Renal pelvis (tissue), 4 donors: Measurements from ENCODE around the gene YPEL1. TPM values are rescaled to one million over a fixed set of nuclear protein-coding genes. Genes with fewer than 3 reads are reported as not detected.
"Not testable (repeated sequence)": the region's sequence is repeated elsewhere in the genome, so short reads cannot be mapped to it uniquely, and the experiment has no call there.

ENCODE experiments used
- DNase-seq: peaks from one replicate; pipeline ENCODE4 v3.0.0-alpha.2; 2013
- polyA plus RNA-seq, 3 donors: library from polyadenylated mRNA; unstranded; fragments of 120-200 nt; gene quantifications; one replicate each; pipeline ENCODE4 v1.2.1, GENCODE V29; 2013; ENCODE audit not compliant: insufficient read length in 3 of 3

The YPEL1 gene
- polyA plus RNA-seq, 3 donors: 13.9 to 17.0 (median 16.3) TPM

- no peak for DNase-seq
Observed at GRCh38 chr22:21686193-21686608, 49.4 kb downstream of the YPEL1 start.

GRCh38 chr22:21685164-21685513, 50.5 kb downstream of the YPEL1 start:
- no peak for DNase-seq

GRCh38 chr22:21684492-21685163, 51.0 kb downstream of the YPEL1 start:
- no peak for DNase-seq

GRCh38 chr22:21683401-21683811, 52.2 kb downstream of the YPEL1 start:
- DNase-seq: no peak

GRCh38 chr22:21682385-21683175, 53.0 kb downstream of the YPEL1 start:
- DNase-seq: no peak

GRCh38 chr22:21681566-21682370, 53.8 kb downstream of the YPEL1 start:
- no peak for DNase-seq

- no peak for DNase-seq
Observed at GRCh38 chr22:21680830-21681565, 54.6 kb downstream of the YPEL1 start.

- DNase-seq: no peak
Observed at GRCh38 chr22:21679383-21679782, 56.2 kb downstream of the YPEL1 start.

GRCh38 chr22:21678842-21679241, 56.8 kb downstream of the YPEL1 start:
- DNase-seq: not testable (repeated sequence)

- DNase-seq: no peak
Observed at GRCh38 chr22:21677606-21678443, 57.8 kb downstream of the YPEL1 start.

- DNase-seq: no peak
Observed at GRCh38 chr22:21674638-21675245, 60.9 kb downstream of the YPEL1 start.

GRCh38 chr22:21673534-21674321, 61.9 kb downstream of the YPEL1 start:
- DNase-seq: no peak

GRCh38 chr22:21672107-21672629, 63.4 kb downstream of the YPEL1 start:
- DNase-seq: no peak

GRCh38 chr22:21669026-21669425, 66.6 kb downstream of the YPEL1 start:
- no peak for DNase-seq

- DNase-seq: no peak
Observed at GRCh38 chr22:21666786-21667185, 68.8 kb downstream of the YPEL1 start.

- no peak for DNase-seq
Observed at GRCh38 chr22:21665047-21665851, 70.3 kb downstream of the YPEL1 start.

GRCh38 chr22:21663738-21664137, 71.9 kb downstream of the YPEL1 start:
- DNase-seq: no peak

- no peak for DNase-seq
Observed at GRCh38 chr22:21661991-21662390, 73.6 kb downstream of the YPEL1 start.

- DNase-seq: no peak
Observed at GRCh38 chr22:21660904-21661303, 74.7 kb downstream of the YPEL1 start.
